Measurements from ENCODE around the gene PIP5K1C. TPM values are rescaled to one million over a fixed set of nuclear protein-coding genes. Genes with fewer than 3 reads are reported as not detected.

The PIP5K1C gene
- total RNA-seq, 1 experiment from 2014 or later, result 24.5 TPM

GRCh38 chr19:3605361-3605760, 94.9 kb downstream of the PIP5K1C start:
- TF ChIP-seq CTCF (IDR thresholded peaks at IDR 0.05; ENCODE audit: insufficient read depth in 1 of 2, low read depth in 1 of 2, low read length in 1 of 2, severe bottlenecking in 1 of 2, unreplicated experiment in 1 of 2), result no peak
- Mint-ChIP-seq H3K4me1 (ENCODE audit: low read depth, unreplicated experiment) (no peaks in the 10 kb centered on the region), H3K27ac (ENCODE audit: unreplicated experiment) (no peak overlapping the region), H3K36me3 (ENCODE audit: insufficient read depth, unreplicated experiment) (peaks cover 6% of the 10 kb centered on the region), H3K27me3 (ENCODE audit: insufficient read depth, unreplicated experiment) (no peaks in the 10 kb centered on the region), H3K4me3 (ENCODE audit: unreplicated experiment) (no peak overlapping the region), H3K9me3 (ENCODE audit: unreplicated experiment) (no peaks in the 10 kb centered on the region)
- Histone ChIP-seq H3K36me3 (ENCODE audit: control insufficient read depth, insufficient read depth, low read length) (no peaks in the 10 kb centered on the region), H3K4me3 (ENCODE audit: low read depth, low read length) (no peak overlapping the region), H3K9me3 (no peaks in the 10 kb centered on the region), H3K4me1 (peaks cover 5% of the 10 kb centered on the region; the same call in 1 of the 2 replicates), H3K27me3 (replicated peaks; ENCODE audit: control insufficient read depth, insufficient read depth, low read length) (no peaks in the 10 kb centered on the region)
- CTCF ChIA-PET, result no interaction called here
- intact Hi-C loops (cut with micrococcal nuclease; ENCODE audit: unreplicated experiment), result no loop called here
- POLR2A ChIA-PET, result no interaction called here
- no TSS peak for BruUV-seq (replicated peaks)
- DNase-seq, result no peak

- POLR2A ChIA-PET, result no interaction called here
These were observed 95.3 kb downstream of the PIP5K1C start for GRCh38 chr19:3604987-3605343.

GRCh38 chr19:3604227-3604986, 95.9 kb downstream of the PIP5K1C start:
- no peak for DNase-seq
- TF ChIP-seq CTCF (IDR thresholded peaks at IDR 0.05; ENCODE audit: insufficient read depth in 1 of 2, low read depth in 1 of 2, low read length in 1 of 2, severe bottlenecking in 1 of 2, unreplicated experiment in 1 of 2), result no peak
- H3K36me3 Mint-ChIP-seq (ENCODE audit: insufficient read depth, unreplicated experiment), result peaks cover 6% of the 10 kb centered on the region
- H3K27me3 Mint-ChIP-seq (ENCODE audit: insufficient read depth, unreplicated experiment), result no peaks in the 10 kb centered on the region
- ChIA-PET CTCF (no interaction called here), POLR2A (interaction anchor here (0.5 kb wide), 1 partner anchor 13 kb away, joined by 5 read pairs; no protein-coding TSS in a partner anchor)
- no peak overlapping the region for H3K4me3 ChIP-seq (ENCODE audit: low read depth, low read length)
- no peaks in the 10 kb centered on the region for H3K27me3 ChIP-seq (replicated peaks; ENCODE audit: control insufficient read depth, insufficient read depth, low read length)
- H3K9me3 ChIP-seq, result no peaks in the 10 kb centered on the region
- no TSS peak for BruUV-seq (replicated peaks)
- no peaks in the 10 kb centered on the region for H3K36me3 ChIP-seq (ENCODE audit: control insufficient read depth, insufficient read depth, low read length)
- H3K4me3 Mint-ChIP-seq (ENCODE audit: unreplicated experiment), result no peak overlapping the region
- H3K4me1 ChIP-seq, result peaks cover 5% of the 10 kb centered on the region; the same call in 1 of the 2 replicates
- no peaks in the 10 kb centered on the region for H3K4me1 Mint-ChIP-seq (ENCODE audit: low read depth, unreplicated experiment)
- no peak overlapping the region for H3K27ac Mint-ChIP-seq (ENCODE audit: unreplicated experiment)
- intact Hi-C loops (cut with micrococcal nuclease; ENCODE audit: unreplicated experiment), result no loop called here
- no peaks in the 10 kb centered on the region for H3K9me3 Mint-ChIP-seq (ENCODE audit: unreplicated experiment)

More at GRCh38 chr19:3604987-3605343, 95.3 kb downstream of the PIP5K1C start:
- Histone ChIP-seq H3K27me3 (replicated peaks; ENCODE audit: control insufficient read depth, insufficient read depth, low read length) (no peaks in the 10 kb centered on the region), H3K4me1 (peaks cover 5% of the 10 kb centered on the region; the same call in 1 of the 2 replicates), H3K9me3 (no peaks in the 10 kb centered on the region), H3K36me3 (ENCODE audit: control insufficient read depth, insufficient read depth, low read length) (no peaks in the 10 kb centered on the region), H3K4me3 (ENCODE audit: low read depth, low read length) (no peak overlapping the region)
- Mint-ChIP-seq H3K4me1 (ENCODE audit: low read depth, unreplicated experiment) (no peaks in the 10 kb centered on the region), H3K9me3 (ENCODE audit: unreplicated experiment) (no peaks in the 10 kb centered on the region), H3K27ac (ENCODE audit: unreplicated experiment) (no peak overlapping the region), H3K4me3 (ENCODE audit: unreplicated experiment) (no peak overlapping the region), H3K36me3 (ENCODE audit: insufficient read depth, unreplicated experiment) (peaks cover 6% of the 10 kb centered on the region), H3K27me3 (ENCODE audit: insufficient read depth, unreplicated experiment) (no peaks in the 10 kb centered on the region)
- no TSS peak for BruUV-seq (replicated peaks)
- CTCF ChIA-PET, result no interaction called here
- TF ChIP-seq CTCF (IDR thresholded peaks at IDR 0.05; ENCODE audit: insufficient read depth in 1 of 2, low read depth in 1 of 2, low read length in 1 of 2, severe bottlenecking in 1 of 2, unreplicated experiment in 1 of 2), result no peak
- no peak for DNase-seq
- intact Hi-C loops (cut with micrococcal nuclease; ENCODE audit: unreplicated experiment), result no loop called here
